Activated CD4-positive, CD25-positive, alpha-beta regulatory T cell treated with anti-CD3 and anti-CD28 coated beads, Interleukin-2, amount 50 U/mL, for 24 hours (primary cell): Measurements from ENCODE around the gene NOP16.
"Not testable (repeated sequence)": the region's sequence is repeated elsewhere in the genome, so short reads cannot be mapped to it uniquely, and the experiment has no call there.

Source experiments
- ATAC-seq, 2 donors: fragments of 150-1000 bp; cut with Tn5 transposase; one replicate each; pipeline ENCODE4 v1.10.0; 2021; ENCODE audit warnings: mild to moderate bottlenecking in 1 of 2, moderate library complexity in 1 of 2

The NOP16 gene

GRCh38 chr5:176408590-176408989, 20.2 kb upstream of the NOP16 start:
- ATAC-seq = no peak

DNA sequence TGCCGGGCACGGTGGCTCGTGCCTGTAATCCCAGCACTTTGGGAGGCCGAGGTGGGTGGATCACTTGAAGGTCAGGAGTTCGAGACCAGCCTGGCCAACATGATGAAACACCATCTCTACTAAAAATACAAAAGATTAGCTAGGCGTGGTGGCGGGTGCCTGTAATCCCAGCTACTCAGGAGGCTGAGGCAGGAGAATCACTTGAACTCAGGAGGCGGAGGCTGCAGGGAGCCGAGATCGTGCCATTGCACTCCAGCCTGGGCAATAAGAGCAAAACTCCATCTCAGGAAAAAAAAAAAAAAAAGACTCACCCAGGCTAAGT, 19.8 kb upstream of the NOP16 start:
- not testable (repeated sequence) for ATAC-seq

DNA sequence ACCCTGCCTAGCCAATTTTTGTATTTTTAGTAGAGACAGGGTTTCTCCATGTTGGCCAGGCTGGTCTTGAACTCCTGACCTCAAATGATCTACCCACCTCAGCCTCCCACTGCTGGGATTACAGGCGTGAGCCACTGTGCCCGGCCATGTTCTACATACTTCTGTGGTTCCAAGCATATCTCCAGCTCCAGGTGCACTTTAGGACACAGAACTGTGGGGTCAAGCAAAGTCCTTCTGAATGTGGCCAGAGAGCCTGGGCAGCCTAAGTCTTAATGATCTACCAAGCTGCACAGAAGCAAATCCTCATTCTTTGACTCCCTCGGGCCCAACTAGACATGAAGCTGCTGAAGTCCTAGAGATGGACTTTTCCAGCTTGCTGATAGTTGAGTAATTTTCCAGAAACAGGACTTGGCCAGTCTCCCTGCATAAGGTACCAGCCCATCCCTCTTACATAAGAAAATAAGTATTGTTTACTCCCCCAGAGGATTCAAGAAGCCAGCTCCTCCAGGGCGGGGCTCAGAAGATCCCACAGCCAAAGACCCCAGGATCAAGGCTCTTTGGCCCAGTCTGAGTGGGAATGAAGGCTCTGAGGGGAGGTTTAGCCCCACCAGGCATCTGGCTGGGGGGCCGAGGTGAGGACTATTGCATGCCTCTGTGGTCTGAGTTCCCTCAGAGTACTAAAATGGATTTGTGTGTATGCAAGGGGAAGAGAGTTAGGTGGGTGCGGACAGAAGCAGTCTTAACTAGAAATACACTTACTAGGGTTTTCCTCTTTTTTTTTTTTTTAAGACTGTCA, 19.3 kb upstream of the NOP16 start:
- ATAC-seq = no peak

DNA sequence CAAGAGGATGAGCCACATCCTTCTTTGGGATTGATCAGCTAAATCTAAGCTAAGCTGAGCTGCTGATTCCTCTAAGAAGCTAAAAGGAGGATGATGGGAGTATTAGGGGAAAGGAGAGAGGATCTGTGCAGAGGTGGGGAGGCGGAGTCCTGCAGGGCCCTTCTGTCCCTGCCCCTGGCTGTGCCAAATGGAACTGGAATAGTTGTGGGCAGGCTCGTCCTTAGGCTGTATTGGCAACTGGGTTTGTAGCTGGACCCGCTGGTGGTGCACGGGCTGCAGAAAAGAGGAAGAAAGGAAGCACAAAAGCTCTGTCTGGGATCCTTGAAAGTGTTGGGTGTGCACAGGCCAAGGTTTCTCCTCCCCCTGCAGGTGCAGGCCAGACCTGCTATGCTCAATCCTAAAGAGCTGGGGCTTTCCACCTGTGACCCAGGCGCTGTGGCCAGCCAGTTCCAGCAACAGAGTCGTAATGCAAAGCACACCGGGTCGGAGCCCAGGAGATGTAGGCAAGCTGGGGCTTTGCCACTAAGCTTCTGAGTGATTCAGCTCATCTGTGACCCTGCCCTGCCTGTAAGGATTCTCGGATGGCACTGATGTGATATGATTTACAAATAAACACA, 18.1 kb upstream of the NOP16 start:
- ATAC-seq = no peak

DNA sequence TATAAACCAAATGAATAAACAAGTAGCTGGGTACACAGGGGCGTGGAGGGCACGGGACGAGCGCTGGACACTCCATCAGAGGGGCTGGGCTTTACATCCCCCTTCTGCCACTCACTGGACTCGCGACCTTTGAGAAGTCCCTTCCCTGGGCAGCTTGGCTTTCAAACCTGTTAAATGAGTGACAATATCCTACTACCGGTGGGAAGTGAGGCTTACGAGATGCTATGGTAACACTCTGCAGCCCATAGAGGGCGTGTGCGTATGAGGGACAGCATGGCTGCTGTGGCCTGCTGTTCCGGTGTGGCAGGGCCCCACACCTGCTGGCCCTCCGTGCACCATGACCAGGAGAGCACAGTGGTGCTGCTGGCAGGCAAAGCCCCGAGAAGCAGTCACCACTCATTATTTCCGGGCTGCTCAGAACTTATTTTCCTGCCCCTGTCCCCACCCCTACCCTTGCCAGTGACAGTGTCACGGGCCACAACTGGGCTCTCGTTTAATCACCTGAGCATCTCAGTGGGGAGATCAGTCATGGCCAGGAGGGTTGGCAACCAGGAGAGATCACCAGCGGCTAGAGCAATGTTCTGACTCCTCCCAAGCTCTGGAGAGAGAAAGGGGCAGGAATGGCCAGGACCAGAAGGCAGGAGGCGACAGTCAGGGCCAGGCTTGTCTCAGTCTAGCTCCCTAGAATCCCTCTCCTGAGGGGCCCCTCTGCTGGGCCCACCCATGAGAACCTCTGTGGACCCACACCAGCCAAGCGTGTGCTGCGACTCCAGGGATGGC, 17.4 kb upstream of the NOP16 start:
- ATAC-seq = no peak

DNA sequence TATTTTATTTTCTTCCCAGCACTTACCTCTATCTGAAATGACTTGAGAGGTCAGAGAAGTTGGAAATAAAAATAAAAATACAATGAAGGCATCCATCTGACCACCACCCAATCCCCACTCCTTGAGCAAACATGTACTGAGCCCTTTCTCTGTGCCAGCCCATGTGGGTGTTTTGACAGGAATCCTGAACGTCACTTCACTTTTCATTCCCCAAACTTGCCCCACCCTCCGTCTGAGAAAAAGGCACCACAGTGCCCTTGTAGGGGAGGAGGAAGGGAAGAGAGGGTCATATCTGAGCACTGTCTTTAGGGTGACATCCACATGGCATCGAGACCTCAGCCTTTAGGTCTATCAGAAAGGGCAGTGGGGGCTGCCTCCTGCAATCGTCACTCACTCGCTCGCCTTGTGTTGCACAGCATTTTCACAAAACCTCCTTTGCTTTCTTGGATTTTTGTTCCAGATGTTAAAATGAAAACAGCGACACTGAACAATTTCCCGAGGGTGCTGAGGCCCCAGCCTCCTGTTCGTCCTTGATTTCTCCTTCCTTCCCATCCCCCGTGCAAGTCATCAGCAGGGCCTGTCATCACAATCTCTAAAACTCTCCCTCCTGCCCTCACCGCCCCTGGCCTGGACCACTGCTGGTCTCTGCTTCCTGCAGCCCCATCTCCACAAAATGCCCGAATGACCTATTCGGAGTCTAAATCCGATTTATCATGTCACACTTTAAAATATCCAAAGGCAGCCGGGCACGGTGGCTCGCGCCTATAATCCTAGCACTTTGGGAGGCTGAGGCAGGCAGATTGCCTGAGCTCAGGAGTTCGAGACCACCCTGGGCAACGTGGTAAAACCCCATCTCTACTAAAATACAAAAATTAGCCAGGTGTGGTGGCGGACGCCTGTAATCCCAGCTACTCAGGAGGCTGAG, 13.1 kb upstream of the NOP16 start:
- no peak for ATAC-seq

DNA sequence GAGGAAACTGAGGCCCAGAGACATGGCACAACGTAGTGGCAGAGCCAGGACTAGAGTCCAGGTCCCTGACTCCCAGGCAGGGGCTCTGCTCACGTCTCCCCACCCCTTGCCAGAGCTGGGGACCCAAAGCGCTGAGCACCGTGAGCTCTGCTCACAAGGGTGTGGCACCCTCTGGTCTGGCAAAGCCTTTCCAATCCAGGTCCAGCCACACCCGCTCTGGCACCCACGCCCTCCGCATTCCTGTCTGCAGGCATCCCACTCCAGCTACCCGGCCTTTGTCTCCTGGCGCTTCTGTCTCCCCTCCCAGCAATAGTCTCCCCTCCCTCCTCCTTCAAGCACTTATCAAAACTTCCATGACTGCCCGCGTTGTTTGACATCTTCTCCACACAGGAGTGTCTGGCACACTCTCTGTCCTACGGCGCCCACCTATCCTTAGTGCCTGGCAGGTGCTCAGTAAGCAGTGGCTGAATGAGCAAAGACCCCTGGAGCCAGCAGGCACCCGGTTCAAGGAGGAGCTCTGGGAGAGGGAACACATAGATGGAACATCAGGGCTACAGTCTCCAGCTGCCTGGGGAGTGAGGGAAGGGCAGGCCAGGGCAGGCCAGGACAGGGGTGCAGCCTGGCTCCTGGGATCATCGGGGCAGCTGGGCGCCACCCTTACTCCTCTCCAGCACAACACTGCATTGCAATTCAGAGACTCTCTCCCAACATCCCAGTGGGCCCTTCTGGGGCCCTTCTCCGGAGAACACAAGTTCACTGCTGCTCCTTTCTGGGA, 12.2 kb upstream of the NOP16 start:
- ATAC-seq = no peak

DNA sequence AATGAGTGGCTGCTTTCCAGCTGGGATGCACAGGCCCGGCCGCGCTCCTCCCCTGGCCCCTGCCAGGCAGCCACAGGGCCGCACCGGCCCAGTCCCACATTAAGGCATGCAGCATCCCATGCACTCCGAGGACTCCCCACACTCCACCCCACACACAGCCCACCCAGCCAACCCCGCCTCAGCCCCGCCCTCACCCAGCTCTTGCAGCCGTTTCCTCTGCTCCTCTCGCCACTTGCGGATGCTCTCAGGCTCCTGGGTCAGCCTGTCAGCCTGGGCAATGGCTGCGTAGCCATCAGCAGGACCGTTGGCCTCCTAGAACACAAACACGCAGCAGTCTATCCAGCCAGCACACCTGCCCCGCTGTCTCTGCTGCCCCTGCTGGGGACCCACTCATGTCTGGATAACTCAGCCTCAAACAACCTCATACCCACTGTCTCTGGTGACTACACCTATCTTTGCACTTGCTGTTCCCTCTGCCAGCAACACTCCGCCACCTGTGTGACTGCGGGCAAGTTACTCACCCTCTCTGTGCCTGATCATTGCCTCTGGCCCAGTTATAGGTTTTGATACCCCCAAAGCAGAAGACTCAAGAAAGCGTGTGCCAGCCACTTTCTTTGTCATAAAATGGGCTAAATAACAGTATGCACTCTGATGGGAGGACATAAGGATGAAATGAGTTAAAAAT, 9.5 kb upstream of the NOP16 start:
- no peak for ATAC-seq

- no peak for ATAC-seq
Measured at GRCh38 chr5:176396330-176396729, 7.9 kb upstream of the NOP16 start.

DNA sequence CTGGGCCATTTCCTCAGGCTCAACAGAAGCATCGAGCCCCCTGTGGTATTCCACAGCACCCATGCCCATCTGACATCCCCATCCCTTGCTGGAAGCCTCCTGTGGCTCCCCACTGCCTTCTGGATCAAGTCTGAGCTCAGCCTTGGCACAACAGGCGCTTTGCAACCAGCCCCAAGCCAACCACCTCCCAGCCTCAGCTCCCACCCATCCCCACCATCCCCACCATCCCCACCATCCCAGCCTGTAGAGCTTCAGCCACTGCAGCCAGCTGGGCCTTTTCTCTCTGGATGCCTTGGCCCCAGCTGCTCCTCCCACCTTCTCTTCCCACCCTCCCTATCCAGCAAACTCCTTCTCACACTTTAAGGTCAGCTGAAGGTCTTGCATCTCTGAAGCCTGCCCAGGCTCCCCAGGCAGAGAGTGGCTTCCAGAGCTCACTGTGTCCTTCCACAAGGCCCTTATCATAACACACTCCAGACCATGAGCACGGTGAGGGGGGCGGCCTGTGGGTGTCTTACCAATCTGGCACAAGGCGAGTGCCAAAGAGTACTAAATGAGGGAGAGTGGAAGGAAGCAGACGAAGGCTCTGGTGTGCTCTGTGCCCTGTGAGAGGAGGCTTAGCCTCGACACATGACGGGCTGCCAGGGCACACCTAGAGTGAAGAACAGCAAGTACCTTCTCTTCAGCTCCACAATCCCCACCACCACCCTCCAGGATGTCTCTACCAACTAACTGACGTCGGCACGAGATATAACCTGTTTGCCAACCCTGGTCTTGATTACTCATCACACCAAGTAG, 6.7 kb upstream of the NOP16 start:
- ATAC-seq = no peak

DNA sequence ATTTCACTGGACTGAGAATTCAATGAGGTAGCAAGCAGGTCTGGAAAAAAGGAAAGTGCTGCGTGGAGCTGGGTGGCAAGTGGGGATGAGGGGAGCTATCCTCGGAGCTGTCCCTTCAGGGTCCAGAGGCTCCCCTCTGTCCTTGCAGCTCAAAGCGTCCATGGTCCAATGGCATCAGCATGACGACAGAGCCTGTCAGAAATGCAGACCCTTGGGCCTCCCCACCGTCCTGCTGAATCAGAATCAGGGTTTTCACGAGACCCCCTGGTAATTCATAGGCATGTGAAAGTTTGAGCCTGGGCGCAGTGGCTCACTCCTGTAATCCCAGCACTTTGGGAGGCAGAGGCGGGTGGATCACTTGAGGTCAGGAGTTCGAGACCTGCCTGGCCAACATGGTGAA, 5.7 kb upstream of the NOP16 start:
- ATAC-seq = no peak

GRCh38 chr5:176392526-176392925, 4.1 kb upstream of the NOP16 start:
- no peak for ATAC-seq

DNA sequence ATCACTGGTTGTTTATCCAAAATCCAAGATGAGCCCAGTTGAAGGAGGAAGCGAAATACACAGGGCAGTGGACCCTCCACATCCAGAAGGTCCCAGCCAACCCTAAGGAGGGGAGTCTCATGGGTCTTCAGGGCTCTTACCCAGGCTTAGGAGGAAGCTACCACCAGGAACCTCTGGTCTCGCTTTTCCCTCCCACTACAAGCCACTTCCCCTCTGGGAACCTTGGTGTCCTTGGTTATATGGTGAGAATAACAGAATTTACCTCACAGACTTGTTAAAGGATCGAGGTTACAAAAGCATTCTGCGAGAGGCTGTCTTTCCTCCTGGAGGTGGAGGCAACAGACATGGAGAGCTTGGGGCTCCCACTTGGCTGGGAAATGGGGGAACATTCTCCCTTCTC, 3.6 kb upstream of the NOP16 start:
- no peak for ATAC-seq

DNA sequence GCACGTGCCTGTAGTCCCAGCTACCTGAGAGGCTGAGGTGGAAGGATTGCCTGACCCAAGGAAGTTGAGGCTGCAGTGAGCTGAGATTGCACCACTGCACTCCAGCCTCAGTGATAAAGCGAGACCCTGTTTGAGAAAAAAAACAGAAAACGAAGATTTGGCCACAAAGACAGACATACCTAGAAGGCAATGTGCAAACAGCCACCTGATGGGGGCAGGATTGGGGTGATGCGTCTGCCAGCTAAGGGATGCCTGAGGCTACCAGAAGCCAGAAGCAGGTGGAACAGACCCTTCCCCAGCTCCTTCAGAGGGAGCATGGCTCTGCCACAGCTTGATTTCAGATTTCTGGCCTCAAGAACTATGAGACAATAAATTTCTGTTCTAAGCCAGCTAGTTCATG, 3.1 kb upstream of the NOP16 start:
- no peak for ATAC-seq

- ATAC-seq = peak; percentile 24 to 32
Measured at GRCh38 chr5:176389135-176390123, 1.0 kb upstream of the NOP16 start.

GRCh38 chr5:176388003-176388443, 375 bp downstream of the NOP16 start:
- ATAC-seq = no peak

DNA sequence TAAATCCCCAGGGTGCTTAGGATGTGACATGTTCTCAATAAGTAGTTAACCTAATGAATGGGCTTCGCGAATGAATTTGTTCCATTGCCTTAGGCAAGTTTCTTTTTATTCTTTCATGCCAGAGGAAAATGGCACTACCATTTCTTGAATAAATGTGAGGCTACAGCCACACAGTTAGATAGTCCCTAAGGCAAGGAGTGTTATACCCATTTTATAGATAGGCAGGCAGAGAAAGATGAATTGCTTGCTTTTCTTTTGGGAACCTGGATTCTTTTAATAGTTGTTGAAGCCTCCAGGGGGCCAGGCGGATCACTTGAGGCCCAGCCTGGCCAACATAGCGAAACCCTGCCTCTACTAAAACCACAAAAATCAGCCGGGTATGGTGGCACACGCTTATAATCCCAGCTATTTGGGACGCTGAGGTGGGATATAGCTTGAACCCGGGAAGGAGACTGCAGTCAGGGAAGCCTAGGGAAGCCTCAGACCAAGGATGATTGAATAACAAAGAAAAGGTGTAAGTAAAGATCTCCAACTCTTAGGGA, 943 bp downstream of the NOP16 start:
- no peak for ATAC-seq

GRCh38 chr5:176386491-176386890, 1.9 kb downstream of the NOP16 start:
- ATAC-seq = no peak

- ATAC-seq = no peak
Measured at GRCh38 chr5:176384991-176385390, 3.4 kb downstream of the NOP16 start.
